Measurements from ENCODE around the gene USP34. TPM values are rescaled to one million over a fixed set of nuclear protein-coding genes. Genes with fewer than 3 reads are reported as not detected.

The USP34 gene
- total RNA-seq, 5 donors from 2014 or later (not counting 1 experiment from before 2014, with no cell fraction given): 118 to 193 (median 132) TPM

DNA sequence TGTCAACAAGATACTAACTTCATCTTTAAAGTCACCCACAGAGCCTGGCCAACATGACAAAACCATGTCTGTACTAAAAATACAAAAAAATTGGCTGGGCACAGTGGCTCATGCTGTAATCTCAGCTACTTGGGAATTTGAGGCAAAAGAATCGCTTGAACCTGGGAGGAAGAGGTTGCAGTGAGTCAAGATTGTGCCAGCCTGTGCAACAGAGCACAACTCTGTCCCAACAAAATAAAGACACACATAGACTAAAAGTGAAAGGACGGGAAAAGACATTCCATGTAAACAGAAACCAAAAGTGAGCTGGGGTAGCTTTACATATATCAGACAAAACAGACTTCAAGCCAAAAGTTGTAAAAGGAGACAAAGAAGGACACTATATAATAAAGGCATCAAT lies 34.8 kb downstream of the USP34 start:
- H3K4me1 ChIP-seq (ENCODE audit: control insufficient read depth in 1 of 2, extremely low read depth in 1 of 2, insufficient read depth in 2 of 2, low read length in 2 of 2): peaks cover 2 to 47% of the 10 kb centered on the region in 2 experiments
- Mint-ChIP-seq H3K27ac (peak overlapping the region in 1 of 2 donors; percentile 12), H3K9me3 (peaks cover 4 to 21% (median 13%) of the 10 kb centered on the region in 3 donors), H3K27me3 (no peaks in the 10 kb centered on the region), H3K4me1 (peaks cover 61 to 64% (median 63%) of the 10 kb centered on the region in 3 donors), H3K36me3 (peaks cover 34% of the 10 kb centered on the region), H3K4me3 (peak overlapping the region in 1 of 3 donors; percentile 9)
- H3K27me3 ChIP-seq (replicated peaks in 1 of 2; ENCODE audit: control insufficient read depth in 2 of 2, extremely low read depth in 1 of 2, insufficient read depth in 2 of 2, low read length in 1 of 2): no peaks in the 10 kb centered on the region
- ChIA-PET CTCF (interaction anchor here (1.5 kb wide), 2 partner anchors 10 kb away, joined by 3 to 4 read pairs; no protein-coding TSS in a partner anchor), POLR2A (interaction anchor here (0.6 kb wide), 3 partner anchors 25 to 84 kb away, joined by 3 to 5 read pairs (median 3); no protein-coding TSS in a partner anchor)
- no CpG with 5 or more reads among the region's 2 CpGs for WGBS (ENCODE audit: insufficient coverage)
- H3K4me3 ChIP-seq (ENCODE audit: control insufficient read depth in 1 of 2, extremely low read depth in 1 of 2, low read length in 1 of 2): no peak overlapping the region
- H3K36me3 ChIP-seq (ENCODE audit: control insufficient read depth in 2 of 2, extremely low read depth in 1 of 2, insufficient read depth in 1 of 2, low read length in 1 of 2): peaks cover 0 to 11% of the 10 kb centered on the region in 2 donors
- no peak overlapping the region for H3K27ac ChIP-seq (ENCODE audit: low read length)
- no peak for ATAC-seq (replicated peaks in 1 of 4)
- no peak for DNase-seq
- peaks cover 2% of the 10 kb centered on the region for H3K9me3 ChIP-seq

DNA sequence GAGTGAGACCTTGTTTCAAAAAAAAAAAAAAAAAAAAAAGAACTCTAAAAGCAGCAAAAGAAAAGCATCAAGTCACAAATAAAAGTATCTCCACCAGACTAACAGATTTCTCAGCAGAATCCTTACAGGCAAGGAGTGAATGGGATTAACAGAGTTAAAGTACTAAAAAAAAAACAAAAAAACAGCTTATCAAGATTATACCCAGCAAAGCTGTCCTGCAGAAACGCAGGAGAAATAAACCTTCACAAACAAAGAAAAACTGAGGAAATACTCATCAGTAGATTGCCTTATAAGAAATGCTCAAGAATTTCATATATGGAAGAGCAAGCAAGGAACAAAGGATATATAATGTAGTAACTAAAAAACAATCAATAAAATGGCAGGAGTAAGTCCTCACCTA lies 35.6 kb downstream of the USP34 start:
- no CpG with 5 or more reads among the region's 1 CpG for WGBS (ENCODE audit: insufficient coverage)
- POLR2A ChIA-PET: interaction anchor here (0.6 to 0.7 kb wide), 3 partner anchors 9 to 273 kb away, joined by 3 to 5 read pairs (median 3); partner anchors contain the start of gene C2orf74 (in 1 of the 2)
- Mint-ChIP-seq H3K27me3 (no peaks in the 10 kb centered on the region), H3K27ac (peak overlapping the region; percentile 44 to 63), H3K36me3 (peaks cover 34% of the 10 kb centered on the region), H3K4me1 (peaks cover 65 to 69% (median 69%) of the 10 kb centered on the region in 3 donors), H3K4me3 (peak overlapping the region in 1 of 3 donors; percentile 8), H3K9me3 (peaks cover 4 to 21% (median 13%) of the 10 kb centered on the region in 3 donors)
- CTCF ChIA-PET: interaction anchor here (1.2 to 1.5 kb wide), 2 partner anchors 9 kb away, joined by 3 to 5 read pairs; no protein-coding TSS in a partner anchor
- ATAC-seq (replicated peaks in 1 of 4): no peak
- Histone ChIP-seq H3K36me3 (ENCODE audit: control insufficient read depth in 2 of 2, extremely low read depth in 1 of 2, insufficient read depth in 1 of 2, low read length in 1 of 2) (peaks cover 0 to 11% of the 10 kb centered on the region in 2 donors), H3K9me3 (peaks cover 2% of the 10 kb centered on the region), H3K4me3 (ENCODE audit: control insufficient read depth in 1 of 2, extremely low read depth in 1 of 2, low read length in 1 of 2) (no peak overlapping the region), H3K4me1 (ENCODE audit: control insufficient read depth in 1 of 2, extremely low read depth in 1 of 2, insufficient read depth in 2 of 2, low read length in 2 of 2) (peaks cover 2 to 41% of the 10 kb centered on the region in 2 experiments), H3K27me3 (replicated peaks in 1 of 2; ENCODE audit: control insufficient read depth in 2 of 2, extremely low read depth in 1 of 2, insufficient read depth in 2 of 2, low read length in 1 of 2) (no peaks in the 10 kb centered on the region), H3K27ac (ENCODE audit: low read length) (no peak overlapping the region)
- no peak for DNase-seq

DNA sequence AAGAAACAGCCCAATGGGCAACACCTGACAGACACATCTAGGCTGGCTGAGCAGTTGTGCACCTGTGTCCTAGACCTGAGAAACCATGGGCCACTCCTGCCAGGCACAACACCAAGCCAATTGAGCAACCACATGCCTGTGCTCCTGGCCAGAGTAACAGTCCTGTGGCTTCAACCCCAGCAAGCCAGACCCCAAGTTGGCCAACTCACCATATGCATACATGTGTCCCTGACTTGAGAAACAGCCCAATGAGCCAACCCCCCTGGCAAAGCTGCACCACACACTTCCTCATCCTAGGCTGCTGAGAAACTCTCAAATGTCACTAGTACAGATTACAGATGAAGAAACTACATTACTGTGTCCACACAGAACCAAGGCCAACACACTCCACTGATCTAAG lies 36.6 kb downstream of the USP34 start:
- H3K4me1 ChIP-seq (ENCODE audit: control insufficient read depth in 1 of 2, extremely low read depth in 1 of 2, insufficient read depth in 2 of 2, low read length in 2 of 2): peaks cover 0 to 31% of the 10 kb centered on the region in 2 experiments
- peak overlapping the region in 1 of 3 donors; percentile 37 for H3K4me3 Mint-ChIP-seq
- peaks cover 29% of the 10 kb centered on the region for H3K36me3 Mint-ChIP-seq
- H3K27me3 ChIP-seq (replicated peaks in 1 of 2; ENCODE audit: control insufficient read depth in 2 of 2, extremely low read depth in 1 of 2, insufficient read depth in 2 of 2, low read length in 1 of 2): no peaks in the 10 kb centered on the region
- no peaks in the 10 kb centered on the region for H3K27me3 Mint-ChIP-seq
- ATAC-seq (replicated peaks in 1 of 4) (no peak), DNase-seq (peak in 1 of 35 experiments; percentile 17)
- ChIA-PET CTCF (no interaction called here), POLR2A (interaction anchor here in 1 of 2 donors (0.7 kb wide), 1 partner anchor 43 kb away, joined by 3 read pairs; no protein-coding TSS in a partner anchor)
- no peak overlapping the region for H3K4me3 ChIP-seq (ENCODE audit: control insufficient read depth in 1 of 2, extremely low read depth in 1 of 2, low read length in 1 of 2)
- peaks cover 59 to 63% (median 61%) of the 10 kb centered on the region in 3 donors for H3K4me1 Mint-ChIP-seq
- H3K9me3 ChIP-seq: peaks cover 2% of the 10 kb centered on the region
- no peak overlapping the region for H3K27ac ChIP-seq (ENCODE audit: low read length)
- peak overlapping the region; percentile 48 to 88 for H3K27ac Mint-ChIP-seq
- H3K36me3 ChIP-seq (ENCODE audit: control insufficient read depth in 2 of 2, extremely low read depth in 1 of 2, insufficient read depth in 1 of 2, low read length in 1 of 2): peaks cover 0 to 4% of the 10 kb centered on the region in 2 donors
- H3K9me3 Mint-ChIP-seq: peaks cover 4 to 21% (median 13%) of the 10 kb centered on the region in 3 donors

DNA sequence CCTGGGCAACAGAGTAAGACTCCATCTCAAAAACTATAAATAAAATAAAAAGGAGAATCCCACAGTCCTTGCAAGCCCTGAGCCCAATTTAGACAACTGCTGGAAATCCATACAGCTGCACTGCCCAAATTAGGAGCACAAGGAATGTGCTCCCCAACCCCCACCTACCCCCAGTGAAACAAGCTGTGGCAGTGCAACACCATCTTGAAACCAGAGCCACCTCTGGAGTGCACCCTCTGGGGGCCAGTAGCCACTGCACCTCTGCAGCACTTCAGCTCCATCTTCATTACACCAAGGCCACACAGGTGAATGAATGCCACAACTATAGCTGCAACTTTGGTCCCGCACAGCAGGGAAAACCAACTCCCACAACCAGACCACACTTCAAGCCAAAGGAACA lies 37.3 kb downstream of the USP34 start:
- Histone ChIP-seq H3K27ac (ENCODE audit: low read length) (no peak overlapping the region), H3K4me3 (ENCODE audit: control insufficient read depth in 1 of 2, extremely low read depth in 1 of 2, low read length in 1 of 2) (no peak overlapping the region), H3K27me3 (replicated peaks in 1 of 2; ENCODE audit: control insufficient read depth in 2 of 2, extremely low read depth in 1 of 2, insufficient read depth in 2 of 2, low read length in 1 of 2) (no peaks in the 10 kb centered on the region), H3K36me3 (ENCODE audit: control insufficient read depth in 2 of 2, extremely low read depth in 1 of 2, insufficient read depth in 1 of 2, low read length in 1 of 2) (peaks cover 0 to 4% of the 10 kb centered on the region in 2 donors), H3K4me1 (ENCODE audit: control insufficient read depth in 1 of 2, extremely low read depth in 1 of 2, insufficient read depth in 2 of 2, low read length in 2 of 2) (peaks cover 0 to 27% of the 10 kb centered on the region in 2 experiments), H3K9me3 (peaks cover 2% of the 10 kb centered on the region)
- Mint-ChIP-seq H3K36me3 (peaks cover 23% of the 10 kb centered on the region), H3K4me3 (peak overlapping the region in 1 of 3 donors; percentile 37), H3K4me1 (peaks cover 54 to 60% (median 56%) of the 10 kb centered on the region in 3 donors), H3K27ac (peak overlapping the region; percentile 48 to 88), H3K27me3 (no peaks in the 10 kb centered on the region), H3K9me3 (peaks cover 4 to 18% (median 12%) of the 10 kb centered on the region in 3 donors)
- ATAC-seq (replicated peaks in 1 of 4) (peak in 1 of 4 experiments; percentile 39), DNase-seq (no peak)
- ChIA-PET CTCF (no interaction called here), POLR2A (interaction anchor here in 1 of 2 donors (0.6 to 0.7 kb wide), 2 partner anchors 42 to 60 kb away, joined by 3 to 4 read pairs; no protein-coding TSS in a partner anchor)
- WGBS (ENCODE audit: insufficient coverage): 100% methylated on average over 1 of the region's 1 CpG

DNA sequence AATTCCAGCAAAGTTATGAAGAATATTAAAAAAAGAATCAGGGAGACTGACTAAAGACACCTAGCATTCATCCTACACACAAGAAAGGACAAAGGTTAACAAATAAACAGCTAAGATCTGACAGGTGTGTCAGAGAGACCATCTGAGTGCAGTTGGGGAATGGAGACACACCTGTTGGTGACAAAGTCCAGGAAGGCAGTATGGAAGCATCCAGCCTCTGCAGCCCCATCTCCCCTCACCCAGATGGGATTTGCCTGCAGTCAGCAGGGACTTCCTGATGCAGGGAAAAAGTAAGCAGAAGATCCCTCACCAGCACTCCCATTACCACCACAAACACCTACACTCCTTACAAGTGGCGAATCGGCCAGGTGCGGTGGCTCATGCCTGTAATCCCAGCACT lies 37.9 kb downstream of the USP34 start:
- Mint-ChIP-seq H3K4me1 (peaks cover 56 to 63% (median 57%) of the 10 kb centered on the region in 3 donors), H3K36me3 (peaks cover 20% of the 10 kb centered on the region), H3K4me3 (peak overlapping the region in 1 of 3 donors; percentile 7), H3K27me3 (no peaks in the 10 kb centered on the region), H3K27ac (peak overlapping the region; percentile 38 to 81), H3K9me3 (peaks cover 4 to 16% (median 9%) of the 10 kb centered on the region in 3 donors)
- Histone ChIP-seq H3K4me1 (ENCODE audit: control insufficient read depth in 1 of 2, extremely low read depth in 1 of 2, insufficient read depth in 2 of 2, low read length in 2 of 2) (peaks cover 0 to 27% of the 10 kb centered on the region in 2 experiments), H3K4me3 (ENCODE audit: control insufficient read depth in 1 of 2, extremely low read depth in 1 of 2, low read length in 1 of 2) (no peak overlapping the region), H3K9me3 (peaks cover 2% of the 10 kb centered on the region), H3K27ac (ENCODE audit: low read length) (no peak overlapping the region), H3K27me3 (replicated peaks in 1 of 2; ENCODE audit: control insufficient read depth in 2 of 2, extremely low read depth in 1 of 2, insufficient read depth in 2 of 2, low read length in 1 of 2) (no peaks in the 10 kb centered on the region), H3K36me3 (ENCODE audit: control insufficient read depth in 2 of 2, extremely low read depth in 1 of 2, insufficient read depth in 1 of 2, low read length in 1 of 2) (peaks cover 0 to 4% of the 10 kb centered on the region in 2 donors)
- ATAC-seq (replicated peaks in 1 of 4) (no peak), DNase-seq (no peak)
- ChIA-PET POLR2A (interaction anchor here in 1 of 2 donors (0.7 kb wide), 1 partner anchor 10 kb away, joined by 3 read pairs; no protein-coding TSS in a partner anchor), CTCF (interaction anchor here in 1 of 2 donors (0.6 kb wide), 1 partner anchor 74 kb away, joined by 3 read pairs; no protein-coding TSS in a partner anchor)
- no CpG with 5 or more reads among the region's 3 CpGs for WGBS (ENCODE audit: insufficient coverage)

DNA sequence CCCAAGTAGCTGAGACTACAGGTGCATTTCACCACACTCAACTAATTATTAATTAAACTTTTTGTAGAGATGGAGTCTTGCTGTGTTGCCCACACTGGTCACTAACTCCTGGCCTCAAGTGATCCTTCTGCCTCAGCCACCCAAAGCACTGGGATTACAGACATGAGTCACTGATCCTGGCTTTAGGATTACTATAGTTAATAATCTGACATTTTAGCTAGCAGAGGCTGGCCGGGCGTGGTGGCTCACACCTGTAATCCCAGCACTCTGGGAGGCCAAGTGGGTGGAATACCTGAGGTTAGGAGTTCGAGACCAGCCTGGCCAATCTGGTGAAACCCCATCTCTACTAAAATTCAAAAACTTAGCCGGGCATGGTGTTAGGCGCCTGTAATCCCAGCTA lies 39.5 kb downstream of the USP34 start:
- H3K27me3 ChIP-seq (replicated peaks in 1 of 2; ENCODE audit: control insufficient read depth in 2 of 2, extremely low read depth in 1 of 2, insufficient read depth in 2 of 2, low read length in 1 of 2): no peaks in the 10 kb centered on the region
- Mint-ChIP-seq H3K27ac (no peak overlapping the region), H3K4me1 (peaks cover 56 to 69% (median 58%) of the 10 kb centered on the region in 3 donors), H3K27me3 (no peaks in the 10 kb centered on the region), H3K36me3 (peaks cover 8% of the 10 kb centered on the region), H3K4me3 (no peak overlapping the region), H3K9me3 (peaks cover 0 to 3% (median 0%) of the 10 kb centered on the region in 3 donors)
- no peak overlapping the region for H3K27ac ChIP-seq (ENCODE audit: low read length)
- DNase-seq (no peak), ATAC-seq (replicated peaks in 1 of 4) (no peak)
- POLR2A ChIA-PET: no interaction called here
- H3K4me3 ChIP-seq (ENCODE audit: control insufficient read depth in 1 of 2, extremely low read depth in 1 of 2, low read length in 1 of 2): no peak overlapping the region
- CTCF ChIA-PET: interaction anchor here in 1 of 2 donors (0.6 to 0.7 kb wide), 2 partner anchors 12 to 42 kb away, joined by 4 to 5 read pairs; no protein-coding TSS in a partner anchor
- peaks cover 2 to 32% of the 10 kb centered on the region in 2 experiments for H3K4me1 ChIP-seq (ENCODE audit: control insufficient read depth in 1 of 2, extremely low read depth in 1 of 2, insufficient read depth in 2 of 2, low read length in 2 of 2)
- no peaks in the 10 kb centered on the region for H3K9me3 ChIP-seq
- 92% methylated on average over 2 of the region's 5 CpGs for WGBS (ENCODE audit: insufficient coverage)
- peaks cover 0 to 4% of the 10 kb centered on the region in 2 donors for H3K36me3 ChIP-seq (ENCODE audit: control insufficient read depth in 2 of 2, extremely low read depth in 1 of 2, insufficient read depth in 1 of 2, low read length in 1 of 2)

All from T-cell (primary cell).